ENCODE measurements around the gene QKI.
"Not testable (repeated sequence)": the region's sequence is repeated elsewhere in the genome, so short reads cannot be mapped to it uniquely, and the experiment has no call there.

The QKI gene

DNA sequence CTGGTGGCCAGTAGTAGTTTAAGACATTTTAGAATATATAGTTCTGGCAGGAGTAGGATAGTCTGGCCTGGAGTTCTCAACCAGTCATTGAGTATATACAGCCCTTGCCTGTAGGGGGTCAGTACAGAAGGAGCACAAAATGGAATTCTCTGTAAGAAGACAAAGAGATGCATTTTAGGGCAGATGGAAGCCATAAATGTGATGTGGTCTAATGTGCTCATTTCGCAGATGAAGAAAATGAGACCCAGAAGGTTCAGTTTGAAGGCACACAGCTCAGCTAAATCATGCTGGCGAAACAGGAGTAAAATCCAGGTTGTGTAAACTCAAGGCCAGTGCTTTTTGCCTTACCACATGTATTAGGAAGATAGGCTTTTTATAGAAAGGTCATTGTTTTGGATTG, 29.6 kb downstream of the QKI start:
- no peak for DNase-seq

DNA sequence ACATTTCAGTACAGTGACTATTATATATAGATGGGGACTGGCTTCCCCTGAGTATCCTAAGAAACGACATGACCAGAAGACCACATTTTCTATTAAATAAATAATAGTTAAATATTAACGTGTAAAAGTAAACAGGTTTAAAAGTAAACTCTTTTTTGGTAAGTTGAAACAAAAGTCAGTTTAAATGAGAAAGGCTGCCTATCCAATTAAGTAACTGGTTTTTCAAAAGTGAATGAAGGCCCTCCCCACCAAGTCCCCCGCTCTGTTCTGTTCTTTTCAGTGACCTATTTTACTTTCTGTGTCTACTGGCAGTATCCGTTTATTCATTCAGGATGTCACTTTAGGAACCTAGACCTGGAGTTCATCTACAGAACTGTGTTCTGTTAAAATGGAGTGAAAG, 32.0 kb downstream of the QKI start:
- DNase-seq, result no peak

DNA sequence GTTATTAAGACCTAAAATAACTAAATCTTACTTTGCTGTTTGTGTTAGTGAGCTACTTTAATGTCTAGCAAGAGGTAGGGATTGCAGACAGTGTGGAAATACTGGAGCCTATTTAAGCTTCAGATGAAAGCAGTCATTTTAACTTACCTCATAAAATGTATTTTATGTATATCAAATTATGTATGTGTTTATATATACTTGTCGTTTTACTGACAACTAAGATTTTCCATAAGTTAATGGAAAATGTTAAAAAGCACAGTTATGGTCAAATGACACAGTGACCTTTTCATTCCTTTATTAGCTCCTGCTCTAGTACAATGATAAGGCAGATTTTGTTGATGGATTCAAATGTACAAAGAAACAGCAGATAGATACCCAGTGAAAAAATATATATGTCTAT, 34.6 kb downstream of the QKI start:
- DNase-seq, result no peak

DNA sequence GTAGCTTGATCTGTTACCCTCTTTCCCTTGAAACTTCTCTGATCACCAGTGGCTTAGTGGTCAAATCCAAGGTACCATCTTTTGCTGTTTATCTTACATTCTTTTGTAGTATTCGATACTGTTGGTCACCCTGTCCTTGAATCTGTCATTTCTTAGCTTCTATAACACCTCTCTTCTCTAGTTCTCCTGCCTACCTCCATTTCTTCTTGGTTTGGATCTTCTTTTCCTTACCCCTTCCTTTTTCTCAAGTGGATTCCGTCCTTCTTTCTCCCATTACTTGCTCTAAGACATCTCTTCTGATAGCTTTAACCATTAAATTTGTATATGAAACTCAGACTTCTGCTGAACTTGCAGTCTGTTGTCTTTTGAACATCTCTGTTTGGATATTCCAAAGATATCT, 39.9 kb downstream of the QKI start:
- no peak for DNase-seq

DNA sequence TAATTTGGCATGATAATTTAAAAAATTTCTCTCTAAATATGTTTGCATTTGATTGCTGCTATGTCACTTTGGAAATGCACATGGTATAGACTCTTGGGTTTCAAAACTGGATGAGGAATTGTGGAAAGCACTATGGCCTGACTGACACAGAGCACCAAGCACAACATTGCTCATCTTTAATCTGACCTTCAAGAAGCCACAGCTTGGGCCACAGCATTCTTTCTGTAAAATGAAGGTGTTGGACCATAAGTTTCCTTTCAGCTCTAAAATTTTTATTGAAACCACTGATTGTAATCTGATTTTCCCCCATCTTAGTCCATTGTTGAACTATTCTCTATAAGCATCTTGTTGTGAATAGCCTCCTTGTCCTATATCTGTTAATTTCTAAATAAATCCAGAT, 41.0 kb downstream of the QKI start:
- DNase-seq, result no peak

DNA sequence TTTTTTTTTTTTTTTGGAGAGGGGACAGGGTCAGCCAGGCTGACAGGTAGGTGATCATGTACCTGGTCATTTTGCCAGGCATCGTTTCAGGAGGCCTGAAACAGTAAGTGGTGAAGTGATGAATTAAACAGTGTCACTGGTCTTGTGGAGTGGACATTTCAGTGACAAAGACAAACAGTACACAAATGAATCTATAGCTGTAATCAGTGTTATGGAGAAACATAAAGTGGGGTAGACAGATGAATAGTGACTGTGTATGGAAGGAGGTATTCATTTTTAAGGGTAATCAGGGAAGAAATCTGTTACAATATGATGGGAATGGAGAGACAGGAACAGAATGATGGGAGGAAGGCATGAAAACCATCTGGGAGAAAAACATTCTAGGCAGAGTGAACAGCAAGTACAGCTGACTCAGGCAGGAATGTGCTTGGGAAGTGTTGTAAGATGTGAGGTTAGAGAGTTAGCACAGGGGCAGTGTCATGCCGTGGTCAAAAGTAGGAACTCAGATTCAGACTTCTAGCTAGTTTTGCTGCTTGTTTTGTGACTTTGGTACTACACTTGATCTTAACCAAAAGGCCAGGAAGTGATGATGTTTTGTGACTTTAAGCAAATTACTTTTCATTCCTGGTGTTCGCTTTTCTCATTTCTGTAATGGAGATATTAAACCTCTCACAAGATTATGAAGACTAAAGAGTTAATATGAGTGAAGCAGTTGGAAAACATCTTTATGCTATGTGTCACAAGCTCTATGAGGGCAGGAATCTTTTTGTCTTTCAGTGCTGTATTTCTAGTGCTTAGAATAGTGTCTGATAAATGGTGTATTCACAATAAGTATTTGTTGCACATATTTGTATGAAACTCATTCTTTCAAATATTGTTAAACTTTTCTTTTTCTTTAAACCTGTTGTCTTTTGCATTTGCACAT, 43.4 kb downstream of the QKI start:
- DNase-seq, result peak; percentile 71

DNA sequence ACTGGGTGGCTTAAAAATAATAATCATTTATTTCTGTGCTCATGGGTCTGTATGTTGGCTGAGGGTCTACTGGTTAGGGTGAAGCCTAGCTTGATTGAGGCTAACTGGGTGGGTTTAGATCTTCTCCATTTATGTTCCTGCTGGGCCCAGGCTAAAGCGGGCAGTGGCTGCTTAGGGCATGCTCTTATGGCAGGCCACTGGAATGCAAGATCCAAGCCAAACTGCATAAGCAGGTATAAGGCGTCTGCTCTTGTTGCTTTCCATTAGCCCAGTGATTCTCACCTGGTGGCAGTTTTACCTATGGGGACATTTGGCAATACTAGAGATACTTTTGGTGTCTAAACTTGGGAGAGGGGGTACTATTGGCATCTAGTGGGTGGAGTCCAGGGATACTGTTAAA, 44.5 kb downstream of the QKI start:
- DNase-seq, result no peak

DNA sequence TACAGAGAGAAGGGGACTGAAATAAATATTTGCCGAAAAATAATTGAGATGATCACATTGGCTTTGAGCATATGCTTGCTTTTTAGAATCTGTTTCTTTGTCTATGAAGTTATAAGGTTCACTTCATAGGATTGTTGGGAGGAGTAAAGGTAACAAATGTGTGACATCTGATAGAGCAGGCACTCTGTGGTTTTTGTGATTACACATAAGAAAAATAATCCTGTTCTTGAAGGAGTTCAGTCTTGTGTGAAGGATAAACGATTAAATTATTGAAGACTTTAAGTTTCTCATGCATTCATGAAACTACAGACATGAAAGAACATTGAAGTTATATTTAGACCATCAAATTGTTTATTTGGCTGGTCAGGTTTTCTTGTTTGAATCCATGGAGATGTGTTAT, 45.0 kb downstream of the QKI start:
- no peak for DNase-seq

DNA sequence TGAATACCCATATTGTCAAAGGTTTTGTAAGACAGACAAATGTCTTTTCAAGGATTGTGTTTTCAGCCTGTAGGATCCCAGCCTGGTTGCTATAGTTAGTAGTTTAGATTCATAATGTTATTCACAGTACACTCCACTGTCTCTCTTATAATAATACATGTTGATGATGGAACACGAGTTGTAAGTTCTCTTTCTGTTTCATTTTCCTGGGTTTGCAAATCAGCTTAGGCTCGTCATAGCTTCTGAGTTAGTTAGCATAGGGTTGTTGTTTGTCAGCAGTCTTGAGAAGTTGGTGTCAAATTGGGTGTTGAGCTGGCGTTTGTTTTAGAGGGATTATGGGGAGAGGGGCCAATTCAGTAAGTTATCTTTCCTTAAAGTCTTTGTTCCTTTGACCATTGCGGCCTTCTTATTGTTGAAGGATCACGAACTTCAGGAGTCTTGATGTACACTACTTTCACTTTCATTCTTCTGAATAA, 45.8 kb downstream of the QKI start:
- no peak for DNase-seq

DNA sequence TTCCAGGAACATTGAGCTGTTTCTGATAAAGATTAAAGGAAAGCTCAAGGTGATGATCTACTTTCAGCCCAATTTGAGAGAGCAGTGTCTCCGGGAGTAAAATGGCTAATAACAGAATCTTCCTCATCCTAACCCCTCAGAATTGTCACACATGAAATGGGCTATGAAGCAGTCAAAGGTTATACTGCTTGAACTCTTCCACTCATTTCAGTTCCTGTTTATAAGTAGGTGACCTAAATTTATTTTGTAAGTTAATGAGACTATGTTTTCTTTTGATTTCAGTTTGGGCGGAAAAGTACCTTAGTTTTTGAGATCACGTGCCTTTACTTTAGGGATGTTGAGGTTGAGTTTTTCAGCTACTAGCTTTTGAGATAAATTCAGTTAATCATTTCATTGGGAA, 47.2 kb downstream of the QKI start:
- DNase-seq, result no peak

DNA sequence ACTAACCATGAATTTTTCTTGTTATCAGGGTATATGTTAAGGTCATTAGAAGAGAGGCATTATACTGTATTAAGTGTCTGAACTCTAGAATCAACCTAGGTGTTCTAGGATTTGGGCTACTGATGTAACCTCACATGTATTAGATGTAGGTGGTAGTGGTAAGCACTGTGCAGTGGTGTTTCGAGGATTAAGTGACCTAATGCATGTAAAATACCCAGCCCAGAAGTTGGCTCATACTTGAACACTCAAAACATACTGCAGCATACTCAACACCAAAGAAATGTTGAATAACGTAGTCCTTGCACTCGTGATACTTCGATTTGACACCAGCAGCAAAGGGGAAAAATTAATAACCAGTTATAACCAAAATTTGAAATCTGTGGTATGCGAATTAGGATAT, 48.7 kb downstream of the QKI start:
- no peak for DNase-seq

DNA sequence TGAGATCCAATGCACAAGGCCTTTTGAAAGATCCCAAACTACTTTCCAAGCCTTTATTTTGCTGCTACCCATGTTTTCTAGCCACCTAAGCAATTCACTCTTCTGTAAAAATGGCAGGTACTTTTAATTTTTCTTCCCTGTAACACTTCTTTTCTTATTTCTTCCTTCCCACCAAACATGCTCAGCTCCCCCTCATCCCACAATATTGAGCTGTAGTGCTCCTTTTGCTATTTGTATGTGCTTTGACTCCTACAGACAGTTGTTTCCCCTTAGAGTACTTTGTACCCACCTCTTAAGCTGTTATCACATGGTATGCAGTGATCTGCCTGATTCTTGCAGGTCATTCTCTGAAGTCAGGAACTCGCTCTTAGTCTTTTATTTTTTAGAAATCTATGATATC, 49.3 kb downstream of the QKI start:
- no peak for DNase-seq

DNA sequence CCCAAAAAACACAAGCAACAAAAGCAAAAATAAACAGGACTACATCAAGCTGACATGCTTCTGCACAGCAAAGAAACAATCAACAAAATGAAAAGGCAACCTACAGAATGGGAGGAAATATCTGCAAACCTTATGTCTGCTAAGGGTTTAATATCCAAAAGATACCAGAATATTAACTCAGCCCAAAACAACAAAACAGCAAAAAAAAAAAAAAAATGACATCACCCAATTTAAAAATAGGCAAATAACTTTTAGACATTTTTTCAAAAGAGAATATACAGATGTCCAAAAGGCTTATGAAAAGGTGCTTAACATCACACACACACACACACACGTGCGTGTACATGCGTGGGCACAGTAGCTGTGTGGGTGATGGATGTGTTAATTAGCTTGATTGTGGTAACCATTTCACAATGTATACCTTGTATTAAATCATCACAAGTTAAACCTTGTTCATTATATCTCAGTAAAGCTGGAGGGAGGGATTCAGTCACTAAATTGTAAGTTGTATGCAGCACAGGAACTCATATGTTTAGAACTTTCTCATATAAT, 52.4 kb downstream of the QKI start:
- no peak for DNase-seq

DNA sequence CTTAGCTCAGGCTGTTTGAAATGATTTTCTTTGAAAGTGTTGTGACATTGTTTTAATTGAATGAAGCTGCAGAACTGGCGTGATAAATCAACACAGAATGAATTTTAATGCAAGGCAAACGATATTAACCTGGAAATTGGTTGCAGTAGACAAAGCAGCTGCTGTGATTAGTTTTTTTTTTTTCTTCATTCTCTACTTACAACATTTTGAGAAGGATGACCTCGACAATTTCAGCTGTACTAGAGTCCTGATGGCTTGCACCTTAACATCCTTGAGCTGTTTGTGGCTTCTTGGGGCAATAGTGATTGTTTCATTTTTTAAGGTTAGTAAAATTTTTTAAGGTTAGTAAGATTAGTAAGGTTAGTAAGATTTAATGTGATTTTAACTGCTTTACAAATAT, 54.2 kb downstream of the QKI start:
- no peak for DNase-seq

DNA sequence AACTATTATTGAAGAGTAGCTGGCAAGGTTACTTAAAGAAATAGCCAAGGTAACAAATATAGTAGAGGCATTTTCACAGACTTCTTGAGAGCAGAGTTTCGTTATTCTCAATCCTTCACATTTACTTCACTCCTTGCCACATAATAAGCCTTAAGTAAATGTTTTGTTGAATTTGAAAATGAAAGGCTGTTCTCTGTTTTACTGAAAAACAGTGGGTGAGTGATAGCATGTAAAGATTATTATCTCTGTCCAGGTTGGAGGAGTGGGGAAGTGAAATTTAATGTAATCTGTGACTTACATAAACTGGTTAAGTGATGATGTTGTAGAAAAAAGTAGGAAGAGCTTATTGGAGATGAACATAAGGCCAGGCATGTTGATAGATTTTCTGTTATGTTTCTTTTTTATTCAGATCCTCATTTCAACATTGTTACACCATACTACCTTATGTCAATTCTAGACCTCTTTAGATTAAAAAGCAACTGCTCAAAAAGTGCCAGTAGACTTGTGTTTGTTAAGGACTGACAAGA, 55.0 kb downstream of the QKI start:
- no peak for DNase-seq

DNA sequence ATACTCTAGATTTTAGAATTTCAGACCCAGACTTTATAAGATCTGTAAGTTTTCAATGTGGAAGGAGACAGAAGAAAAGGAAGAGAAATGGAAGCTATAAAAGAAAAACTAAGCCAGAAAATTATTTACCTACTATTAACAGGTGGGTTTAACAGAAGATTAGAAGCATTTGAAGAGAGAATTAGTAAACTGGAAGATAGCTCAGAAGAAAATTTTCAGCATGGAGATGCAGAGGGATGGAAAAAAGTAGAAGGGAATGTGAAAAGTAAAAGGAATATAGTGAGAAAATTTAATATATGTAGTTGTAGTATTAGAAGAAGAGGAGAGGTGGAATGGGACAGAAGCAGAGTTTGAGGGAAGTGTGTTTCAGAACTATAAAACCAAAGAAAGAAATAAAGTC, 56.1 kb downstream of the QKI start:
- DNase-seq, result no peak

DNA sequence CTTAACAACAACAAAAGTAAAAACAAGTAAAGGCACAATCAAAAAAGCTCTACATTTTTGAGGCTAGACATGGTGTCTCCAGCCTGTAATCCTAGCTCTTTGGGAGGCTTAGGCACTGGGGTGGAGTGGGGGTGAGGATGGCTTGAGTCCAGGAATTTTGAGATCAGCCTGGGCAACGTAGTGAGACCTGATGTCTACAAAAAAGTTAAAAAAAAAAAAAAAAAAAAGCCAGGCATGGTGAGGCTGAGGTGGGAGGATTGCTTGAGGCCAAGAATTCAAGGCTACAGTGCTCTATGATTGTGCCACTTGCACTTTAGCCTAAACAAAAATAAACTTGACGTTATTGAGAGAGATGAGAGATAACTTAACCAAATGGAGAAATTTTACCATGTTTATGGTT, 60.1 kb downstream of the QKI start:
- DNase-seq, result no peak

DNA sequence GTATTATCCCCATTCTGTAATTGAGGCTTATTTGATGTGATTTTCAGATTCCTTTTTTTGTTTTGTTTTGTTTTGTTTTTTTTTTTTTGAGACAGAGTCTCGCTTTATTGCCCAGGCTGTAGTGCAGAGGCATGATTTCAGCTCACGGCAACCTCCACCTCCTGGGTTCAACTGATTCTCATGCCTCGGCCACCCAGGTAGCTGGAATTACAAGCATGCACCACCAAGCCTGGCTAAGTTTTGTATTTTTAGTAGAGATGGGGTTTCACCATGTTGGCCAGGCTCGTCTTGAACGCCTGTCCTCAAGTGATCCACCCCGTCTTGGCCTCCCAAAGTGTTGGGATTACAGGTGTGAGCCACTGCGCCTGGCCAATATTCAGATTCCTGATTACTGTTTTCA, 62.4 kb downstream of the QKI start:
- DNase-seq, result not testable (repeated sequence)

DNA sequence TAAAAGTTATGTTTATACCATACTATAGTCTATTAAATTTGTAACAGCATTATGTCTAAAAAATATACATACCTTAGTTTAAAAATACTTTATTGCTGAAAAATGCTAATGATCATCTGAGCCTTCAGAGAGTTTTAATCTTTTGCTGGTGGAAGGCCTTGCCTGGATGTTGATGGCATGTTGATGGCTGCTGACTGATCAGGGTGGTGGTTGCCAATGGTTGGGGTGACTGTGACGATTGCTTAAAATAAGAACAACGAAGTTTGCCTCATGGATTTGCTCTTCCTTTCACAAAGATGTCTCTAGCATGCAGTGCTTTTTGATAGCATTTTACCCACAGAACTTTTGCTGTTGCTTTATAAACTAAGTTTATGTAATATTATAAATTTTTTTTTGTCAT, 68.6 kb downstream of the QKI start:
- no peak for DNase-seq

DNA sequence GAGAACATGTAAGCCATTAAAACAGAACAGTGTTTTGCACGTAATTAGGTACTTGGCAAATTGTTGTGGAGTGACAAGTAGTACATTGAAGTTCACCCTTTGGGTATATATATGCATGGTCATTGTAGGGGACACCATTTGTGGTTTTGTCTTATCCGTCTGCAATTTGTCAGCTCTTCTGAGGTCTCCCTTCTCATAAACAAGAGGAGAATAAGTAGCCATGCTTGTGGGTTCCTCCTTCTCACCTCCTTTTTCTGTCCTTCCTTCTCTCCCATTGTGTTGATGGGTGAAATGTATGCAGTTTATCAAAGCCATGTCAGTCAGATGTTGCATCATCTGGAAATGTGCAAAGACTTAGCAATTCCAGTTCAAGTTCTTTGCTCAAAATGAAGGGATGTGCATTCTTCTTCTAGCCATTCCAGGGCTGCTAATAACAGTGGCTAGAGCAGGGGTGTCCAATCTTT, 70.9 kb downstream of the QKI start:
- no peak for DNase-seq

DNA sequence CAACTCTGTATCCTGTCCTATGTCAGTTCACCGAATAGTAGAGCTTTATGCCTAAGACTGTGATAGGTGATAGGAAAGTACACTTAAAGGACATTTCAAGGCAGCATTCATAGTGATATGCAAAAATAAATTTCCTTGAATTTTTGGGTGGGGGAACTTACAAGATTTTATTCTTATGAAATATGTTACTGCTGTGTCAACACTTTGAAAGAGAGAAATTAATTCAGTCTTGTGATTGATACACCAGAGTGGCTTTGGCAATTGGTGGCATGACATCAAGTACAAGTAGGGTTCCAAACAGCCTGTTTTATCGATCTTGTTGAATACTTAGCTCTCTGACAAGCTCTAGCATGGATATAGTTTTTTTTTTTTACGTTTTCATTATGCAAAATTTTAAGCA, 72.3 kb downstream of the QKI start:
- no peak for DNase-seq

DNA sequence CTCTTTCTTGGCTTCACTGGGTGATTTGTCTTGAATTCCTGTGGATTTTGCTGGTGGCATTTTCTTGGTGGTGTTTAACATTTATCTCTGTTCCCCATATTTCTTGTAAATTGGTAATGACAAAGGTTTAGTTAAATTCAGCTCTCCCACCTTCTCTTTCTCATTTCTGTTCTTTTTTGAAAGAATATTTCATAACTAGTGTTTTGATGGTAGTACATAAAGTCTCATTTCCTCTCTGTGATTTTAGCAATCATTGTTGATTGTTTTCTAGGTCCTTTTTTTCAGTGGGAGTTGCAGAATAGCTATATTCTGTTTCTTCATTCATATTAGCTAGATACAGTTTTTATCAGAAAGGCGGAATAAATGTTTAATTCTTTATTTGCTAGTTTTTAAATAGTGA, 73.1 kb downstream of the QKI start:
- DNase-seq, result no peak

DNA sequence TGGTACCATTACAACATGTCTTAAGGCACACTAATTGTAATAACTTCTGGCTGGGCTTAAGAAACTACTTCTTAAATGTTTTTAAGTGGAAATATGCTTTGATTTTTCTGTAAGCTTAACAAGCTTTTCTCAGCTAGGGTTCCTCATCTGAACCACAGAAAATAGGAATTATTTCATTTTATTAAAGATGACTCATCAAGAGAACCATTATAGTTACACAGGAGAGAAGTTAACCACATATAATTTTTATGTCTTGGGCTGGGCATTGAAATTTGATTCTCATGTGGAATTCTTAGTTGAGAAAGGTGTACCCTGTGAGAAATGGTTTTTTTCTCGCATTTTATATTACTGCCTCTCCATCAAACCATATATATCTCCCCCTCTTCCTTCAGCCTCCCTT, 75.1 kb downstream of the QKI start:
- DNase-seq, result no peak

DNA sequence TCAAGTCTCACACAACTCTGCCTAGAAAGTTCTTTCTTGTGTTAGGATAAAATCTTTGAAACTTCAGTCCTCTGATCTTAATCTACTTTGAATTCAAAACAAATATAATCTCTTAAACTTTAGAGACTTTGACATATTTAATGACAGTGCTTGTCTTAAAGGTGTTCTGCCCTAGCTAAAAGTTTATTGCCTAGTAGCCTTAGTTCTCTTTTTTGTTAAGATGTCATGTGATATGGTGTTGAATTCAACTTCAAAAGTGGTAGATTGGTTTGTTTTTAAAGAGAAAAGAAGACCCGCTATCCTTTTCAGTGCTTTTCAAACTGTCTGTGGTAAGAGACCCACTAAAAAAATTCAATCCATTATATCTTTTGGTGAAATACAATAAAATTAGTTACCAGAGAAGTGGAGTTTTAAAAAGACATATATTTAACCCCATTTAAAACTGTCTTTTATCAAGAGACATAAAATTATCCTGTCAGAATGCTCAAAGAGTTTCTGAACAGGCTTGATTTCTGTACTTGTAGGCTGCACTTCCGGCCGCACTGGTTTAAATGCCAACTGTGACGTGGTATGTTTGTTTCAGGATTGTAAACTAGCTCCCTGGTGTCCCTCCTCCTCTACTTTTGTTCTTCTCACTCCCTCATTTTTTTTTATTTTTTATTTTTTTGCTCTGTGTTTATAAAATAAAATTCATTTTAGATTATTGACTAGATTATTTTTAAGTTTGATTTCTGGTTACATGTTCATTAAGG, 76.5 kb downstream of the QKI start:
- no peak for DNase-seq

Measured in islet precursor cell (in vitro differentiated cells).